SK-N-SH treated with all-trans-retinoic acid at 6 μM for 48 hours (cell line): Measurements from ENCODE around the gene FAS.

Source experiments
- ATAC-seq: fragments of 200-7000 bp; cut with Tn5 transposase; 3 replicates; pipeline ENCODE4 v1.9.1; 2020; ENCODE audit warnings: mild to moderate bottlenecking, moderate library complexity
- ARNTL ChIP-seq: fragments of 450-650 bp; formaldehyde crosslinking; IDR thresholded peaks from 2 replicates; pipeline ENCODE4 v1.5.0; 2020; ENCODE audit warnings: low read depth, mild to moderate bottlenecking, moderate library complexity, borderline replicate concordance
- BACH2 ChIP-seq: fragments of 250-450 bp; sonication (Bioruptor Pico); IDR thresholded peaks from 2 replicates; pipeline ENCODE4 v1.9.0; 2021; ENCODE audit warnings: mild to moderate bottlenecking, borderline replicate concordance
- CREB5 ChIP-seq: fragments of 250-450 bp; sonication (Bioruptor Pico); IDR thresholded peaks from 2 replicates; pipeline ENCODE4 v1.5.1; 2020; ENCODE audit warnings: low read depth, mild to moderate bottlenecking, moderate library complexity
- CSDC2 ChIP-seq: fragments of 250-450 bp; sonication (Bioruptor Pico); IDR thresholded peaks from 2 replicates; pipeline ENCODE4 v1.5.0; 2020; ENCODE audit warnings: mild to moderate bottlenecking, moderate library complexity
- ESRRG ChIP-seq: fragments of 250-450 bp; sonication (Bioruptor Pico); IDR thresholded peaks from 2 replicates; pipeline ENCODE4 v1.6.1; 2021; ENCODE audit warnings: mild to moderate bottlenecking
- GLIS3 ChIP-seq: fragments of 250-450 bp; sonication (Bioruptor Pico); IDR thresholded peaks from 2 replicates; pipeline ENCODE4 v1.5.0; 2020; ENCODE audit warnings: mild to moderate bottlenecking, moderate library complexity
- ISL1 ChIP-seq: fragments of 250-450 bp; sonication (Bioruptor Pico); IDR thresholded peaks from 2 replicates; pipeline ENCODE4 v2.1.2; 2022; ENCODE audit warnings: mild to moderate bottlenecking, moderate library complexity
- OSR1 ChIP-seq: fragments of 250-450 bp; sonication (Bioruptor Pico); IDR thresholded peaks from 2 replicates; pipeline ENCODE4 v1.8.0; 2022; ENCODE audit warnings: moderate library complexity, mild to moderate bottlenecking, inconsistent platforms
- PATZ1 ChIP-seq: fragments of 250-450 bp; sonication (Bioruptor Pico); IDR thresholded peaks from 2 replicates; pipeline ENCODE4 v1.8.0; 2020; ENCODE audit warnings: mild to moderate bottlenecking, moderate library complexity, borderline replicate concordance
- POU6F1 ChIP-seq: fragments of 250-450 bp; sonication (Bioruptor Pico); IDR thresholded peaks from 2 replicates; pipeline ENCODE4 v1.8.0; 2021; ENCODE audit warnings: low read depth, mild to moderate bottlenecking, moderate library complexity, borderline replicate concordance
- PPARA ChIP-seq: fragments of 250-450 bp; sonication (Bioruptor Pico); IDR thresholded peaks from 2 replicates; pipeline ENCODE4 v1.5.0; 2020; ENCODE audit warnings: mild to moderate bottlenecking, borderline replicate concordance
- RARB ChIP-seq: fragments of 250-450 bp; sonication (Bioruptor Pico); IDR thresholded peaks from 2 replicates; pipeline ENCODE4 v1.8.0; 2021; ENCODE audit warnings: mild to moderate bottlenecking, moderate library complexity
- SNAI2 ChIP-seq: fragments of 250-450 bp; sonication (Bioruptor Pico); IDR thresholded peaks from 2 replicates; pipeline ENCODE4 v1.5.0; 2020; ENCODE audit warnings: mild to moderate bottlenecking, moderate library complexity
- TCF4 ChIP-seq: fragments of 250-450 bp; sonication (Bioruptor Pico); IDR thresholded peaks from 2 replicates; pipeline ENCODE4 v1.8.0; 2021; ENCODE audit warnings: mild to moderate bottlenecking, moderate library complexity, borderline replicate concordance
- TOX ChIP-seq: fragments of 250-450 bp; sonication (Bioruptor Pico); IDR thresholded peaks from 2 replicates; pipeline ENCODE4 v1.8.0; 2021; ENCODE audit warnings: mild to moderate bottlenecking, moderate library complexity, borderline replicate concordance
- ZC3H10 ChIP-seq: fragments of 250-450 bp; sonication (Bioruptor Pico); IDR thresholded peaks from 2 replicates; pipeline ENCODE4 v1.5.1; 2021; ENCODE audit warnings: mild to moderate bottlenecking, moderate library complexity
- ZFP3 ChIP-seq: fragments of 250-450 bp; sonication (Bioruptor Pico); IDR thresholded peaks from 2 replicates; pipeline ENCODE4 v1.5.0; 2020; ENCODE audit warnings: mild to moderate bottlenecking, moderate library complexity
- ZFP30 ChIP-seq: fragments of 450-650 bp; formaldehyde crosslinking; IDR thresholded peaks from 2 replicates; pipeline ENCODE4 v1.5.0; 2022; ENCODE audit warnings: mild to moderate bottlenecking, moderate library complexity
- ZNF565 ChIP-seq: fragments of 450-650 bp; formaldehyde crosslinking; conservative IDR thresholded peaks from 2 replicates; pipeline ENCODE4 v1.5.0; 2020; ENCODE audit warnings: low read depth, mild to moderate bottlenecking, moderate library complexity
- ZNF70 ChIP-seq: fragments of 450-650 bp; formaldehyde crosslinking; IDR thresholded peaks from 2 replicates; pipeline ENCODE4 v1.5.0; 2020; ENCODE audit warnings: mild to moderate bottlenecking, moderate library complexity
- TF ChIP-seq, protein P1 (sequence below): fragments of 250-450 bp; sonication (Bioruptor Pico); IDR thresholded peaks from 2 replicates; pipeline ENCODE4 v1.5.1; 2021; ENCODE audit warnings: mild to moderate bottlenecking, moderate library complexity

Gene FAS

GRCh38 chr10:89055159-89055558, 64.6 kb downstream of the FAS start:
- ATAC-seq: no peak
- no peak for TF ChIP-seq BACH2 (CRISPR knock-in tag)
- no peak for TF ChIP-seq CSDC2 (CRISPR knock-in tag)
- TF ChIP-seq ZFP3 (CRISPR knock-in tag): no peak
- no peak for TF ChIP-seq ESRRG (CRISPR knock-in tag)
- TF ChIP-seq CREB5 (CRISPR knock-in tag): no peak
- no peak for TF ChIP-seq ISL1
- TF ChIP-seq, all 23 proteins: peak for 0

GRCh38 chr10:89062861-89063260, 72.3 kb downstream of the FAS start:
- ATAC-seq: no peak
- TF ChIP-seq ZFP30 (no peak), ZNF565 (CRISPR knock-in tag) (no peak), ARNTL (CRISPR knock-in tag) (no peak), RARB (no peak), CREB5 (CRISPR knock-in tag) (no peak), TCF4 (CRISPR knock-in tag) (no peak), PPARA (CRISPR knock-in tag) (no peak), SNAI2 (CRISPR knock-in tag) (no peak)

- TF ChIP-seq POU6F1 (CRISPR knock-in tag) (no peak), ISL1 (no peak), BACH2 (CRISPR knock-in tag) (no peak), ZNF70 (CRISPR knock-in tag) (no peak), TCF4 (CRISPR knock-in tag) (no peak), PPARA (CRISPR knock-in tag) (no peak), GLIS3 (CRISPR knock-in tag) (no peak), TOX (no peak), ZC3H10 (CRISPR knock-in tag) (no peak), ESRRG (CRISPR knock-in tag) (no peak), OSR1 (no peak), RARB (no peak), ZNF565 (CRISPR knock-in tag) (no peak), PATZ1 (CRISPR knock-in tag) (no peak)
- TF ChIP-seq, protein P1, sequence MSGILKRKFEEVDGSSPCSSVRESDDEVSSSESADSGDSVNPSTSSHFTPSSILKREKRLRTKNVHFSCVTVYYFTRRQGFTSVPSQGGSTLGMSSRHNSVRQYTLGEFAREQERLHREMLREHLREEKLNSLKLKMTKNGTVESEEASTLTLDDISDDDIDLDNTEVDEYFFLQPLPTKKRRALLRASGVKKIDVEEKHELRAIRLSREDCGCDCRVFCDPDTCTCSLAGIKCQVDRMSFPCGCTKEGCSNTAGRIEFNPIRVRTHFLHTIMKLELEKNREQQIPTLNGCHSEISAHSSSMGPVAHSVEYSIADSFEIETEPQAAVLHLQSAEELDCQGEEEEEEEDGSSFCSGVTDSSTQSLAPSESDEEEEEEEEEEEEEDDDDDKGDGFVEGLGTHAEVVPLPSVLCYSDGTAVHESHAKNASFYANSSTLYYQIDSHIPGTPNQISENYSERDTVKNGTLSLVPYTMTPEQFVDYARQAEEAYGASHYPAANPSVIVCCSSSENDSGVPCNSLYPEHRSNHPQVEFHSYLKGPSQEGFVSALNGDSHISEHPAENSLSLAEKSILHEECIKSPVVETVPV: no peak
- TF ChIP-seq, all 23 proteins: peak for 0
- ATAC-seq: no peak
These were observed 72.9 kb downstream of the FAS start for GRCh38 chr10:89063465-89063864.

GRCh38 chr10:89064748-89065147, 74.2 kb downstream of the FAS start:
- TF ChIP-seq ESRRG (CRISPR knock-in tag): no peak
- no peak for TF ChIP-seq SNAI2 (CRISPR knock-in tag)
- no peak for TF ChIP-seq PPARA (CRISPR knock-in tag)
- no peak for TF ChIP-seq ZC3H10 (CRISPR knock-in tag)
- TF ChIP-seq GLIS3 (CRISPR knock-in tag): no peak
- TF ChIP-seq RARB: no peak
- TF ChIP-seq, protein P1: no peak
- no peak for TF ChIP-seq ZFP3 (CRISPR knock-in tag)
- TF ChIP-seq TCF4 (CRISPR knock-in tag): no peak
- TF ChIP-seq ZFP30: no peak
- ATAC-seq: no peak
